Colonic mucosa (tissue), 4 donors: ENCODE results near the gene BRMS1. TPM values are rescaled to one million over a fixed set of nuclear protein-coding genes. Genes with fewer than 3 reads are reported as not detected.

ENCODE experiments used
- DNase-seq: peaks from one replicate; pipeline ENCODE4 v3.0.0-alpha.2; 2020
- H3K27ac ChIP-seq: fragments of 200-600 bp; one replicate; pipeline ENCODE4 v1.8.0; 2021
- H3K27me3 ChIP-seq: fragments of 200-600 bp; one replicate; pipeline ENCODE4 v1.8.0; 2021
- H3K36me3 ChIP-seq: fragments of 200-600 bp; one replicate; pipeline ENCODE4 v1.8.0; 2021
- H3K4me1 ChIP-seq: fragments of 200-600 bp; one replicate; pipeline ENCODE4 v1.8.0; 2021; ENCODE audit warnings: mild to moderate bottlenecking
- H3K4me3 ChIP-seq: fragments of 200-600 bp; one replicate; pipeline ENCODE4 v1.8.0; 2021
- H3K9ac ChIP-seq, 2 donors: one replicate each; pipeline ENCODE4 v1.7.0; 2013; ENCODE audit warnings: control low read depth in 2 of 2, low read depth in 2 of 2, low read length in 2 of 2
- H3K9me3 ChIP-seq: fragments of 200-600 bp; one replicate; pipeline ENCODE4 v1.8.0; 2021
- CTCF ChIP-seq: fragments of 200-600 bp; IDR thresholded peaks from one replicate; pipeline ENCODE4 v1.8.0; 2022; ENCODE audit warnings: antibody characterized with exemption, mild to moderate bottlenecking
- intact Hi-C: fragments of 100-400 bp; cut with DNase I; formaldehyde crosslinking; loops from one replicate; pipeline ENCODE4 v1.14.1; 2022
- total RNA-seq, 2 donors: library from RNA; stranded (reverse); fragmentation: NEBNext Ultra II Directional in 1 of 2; extraction: Animal tissue kit (Norgen Biotek cat#: 25700) in 1 of 2; gene quantifications; one replicate each; pipeline ENCODE4 v1.2.1, GENCODE V29; 2021
- donor health status: healthy.
- donor health status: DM: no; HTN: no; CAD: no.
- donor health status: DM: no; HTN: no; CAD: no.

Gene BRMS1
- total RNA-seq, 2 donors from 2014 or later, result 31.1 to 64.6 TPM

GRCh38 chr11:66341502-66342126, 3.3 kb downstream of the BRMS1 start:
- no peaks in the 10 kb centered on the region for H3K27me3 ChIP-seq
- H3K9me3 ChIP-seq, result no peaks in the 10 kb centered on the region
- H3K9ac ChIP-seq, result no peak overlapping the region
- H3K4me1 ChIP-seq, result peaks cover 28% of the 10 kb centered on the region
- H3K36me3 ChIP-seq, result peaks cover 7% of the 10 kb centered on the region
- no peak for TF ChIP-seq CTCF
- H3K4me3 ChIP-seq, result no peak overlapping the region
- intact Hi-C loops, result no loop called here
- no peak overlapping the region for H3K27ac ChIP-seq
- DNase-seq, result no peak

DNA sequence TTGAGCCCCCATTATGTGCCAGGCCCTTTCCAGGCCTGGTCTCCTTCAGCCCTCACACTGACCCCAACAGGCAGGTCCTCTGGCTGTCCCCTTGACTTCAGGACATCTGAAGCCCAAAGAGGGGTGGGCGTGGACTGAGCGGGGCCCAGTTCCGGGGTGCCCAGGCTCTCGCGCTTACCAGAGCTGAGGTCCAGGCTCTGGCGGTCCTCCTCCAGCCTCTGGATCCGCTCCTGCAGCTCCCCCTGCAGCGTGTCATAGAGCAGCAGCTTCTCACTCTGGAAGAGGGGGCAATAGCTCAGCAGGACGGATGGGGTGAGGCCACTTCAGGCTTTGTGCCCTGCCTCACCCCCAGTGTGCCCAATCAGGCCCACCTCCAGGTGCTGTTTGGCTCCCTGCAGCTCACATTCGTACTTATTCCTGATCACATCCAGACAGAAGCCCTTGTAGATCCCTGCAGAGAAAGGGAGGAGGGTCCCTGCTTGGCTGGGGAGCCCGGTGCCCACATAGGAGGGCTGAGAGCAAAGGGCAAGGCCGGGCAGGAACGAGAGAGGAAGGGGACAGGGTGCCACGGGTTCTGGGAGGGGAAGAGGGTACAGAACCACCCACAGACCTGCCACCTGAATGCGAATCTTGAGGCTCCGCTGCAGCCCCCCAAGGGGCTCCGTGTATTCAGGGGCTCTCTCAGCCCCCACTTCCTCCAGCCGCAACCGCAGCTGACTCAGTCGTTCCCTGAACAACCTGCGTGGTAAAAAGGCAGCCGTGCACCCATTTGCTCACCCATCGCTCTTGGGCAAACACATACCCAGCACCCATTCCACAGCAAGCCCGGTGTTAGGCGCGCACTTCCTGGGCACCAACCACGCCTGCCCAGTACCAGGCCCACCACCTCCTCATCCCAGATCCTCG, 4.1 kb downstream of the BRMS1 start:
- H3K36me3 ChIP-seq, result peaks cover 7% of the 10 kb centered on the region
- DNase-seq, result no peak

DNA sequence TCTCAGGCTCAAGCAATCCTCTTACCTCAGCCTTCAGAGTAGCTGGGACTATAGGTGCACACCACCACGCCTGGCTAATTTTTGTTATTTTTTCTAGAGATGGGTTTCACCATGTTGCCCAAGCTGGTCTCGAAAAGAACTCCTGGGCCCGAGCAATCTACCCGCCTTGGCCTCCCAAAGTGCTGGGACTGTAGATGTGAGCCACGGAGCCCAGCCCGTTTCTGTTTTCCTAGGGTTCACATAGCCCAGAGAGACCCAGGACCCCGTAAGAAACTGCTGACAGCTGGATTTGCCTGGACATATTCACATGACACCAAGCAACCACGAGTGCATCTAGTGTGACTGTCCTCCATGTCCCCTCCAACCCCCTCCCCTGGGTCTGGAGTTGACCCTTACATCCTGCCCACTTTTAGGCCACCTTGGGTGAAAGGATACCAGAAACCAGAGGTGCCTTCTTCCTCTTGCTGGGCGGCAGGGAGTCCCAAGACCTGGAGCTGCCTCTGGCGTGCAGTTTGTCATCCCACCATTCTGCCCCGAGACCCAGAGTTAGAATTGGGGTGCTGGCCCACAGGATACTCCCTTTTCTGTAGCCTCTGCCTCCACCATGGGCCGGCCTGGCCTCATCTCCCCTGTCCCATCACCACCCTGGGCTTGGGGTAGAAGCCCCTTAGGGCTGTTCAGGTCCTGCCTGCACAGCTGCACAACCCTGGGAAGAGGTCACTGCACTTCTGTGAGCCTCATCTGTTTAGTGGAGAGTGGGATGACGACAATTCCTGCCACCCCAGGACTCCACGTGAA, 5.0 kb downstream of the BRMS1 start:
- H3K4me1 ChIP-seq, result peaks cover 25% of the 10 kb centered on the region
- H3K9ac ChIP-seq, result no peak overlapping the region
- intact Hi-C loops, result no loop called here

More for the DNA sequence above, 4.1 kb downstream of the BRMS1 start:
- TF ChIP-seq CTCF, result no peak
- Histone ChIP-seq H3K4me3 (no peak overlapping the region), H3K27me3 (no peaks in the 10 kb centered on the region), H3K9ac (no peak overlapping the region), H3K4me1 (peaks cover 24% of the 10 kb centered on the region), H3K9me3 (no peaks in the 10 kb centered on the region), H3K27ac (no peak overlapping the region)
- intact Hi-C loops, result no loop called here

DNA sequence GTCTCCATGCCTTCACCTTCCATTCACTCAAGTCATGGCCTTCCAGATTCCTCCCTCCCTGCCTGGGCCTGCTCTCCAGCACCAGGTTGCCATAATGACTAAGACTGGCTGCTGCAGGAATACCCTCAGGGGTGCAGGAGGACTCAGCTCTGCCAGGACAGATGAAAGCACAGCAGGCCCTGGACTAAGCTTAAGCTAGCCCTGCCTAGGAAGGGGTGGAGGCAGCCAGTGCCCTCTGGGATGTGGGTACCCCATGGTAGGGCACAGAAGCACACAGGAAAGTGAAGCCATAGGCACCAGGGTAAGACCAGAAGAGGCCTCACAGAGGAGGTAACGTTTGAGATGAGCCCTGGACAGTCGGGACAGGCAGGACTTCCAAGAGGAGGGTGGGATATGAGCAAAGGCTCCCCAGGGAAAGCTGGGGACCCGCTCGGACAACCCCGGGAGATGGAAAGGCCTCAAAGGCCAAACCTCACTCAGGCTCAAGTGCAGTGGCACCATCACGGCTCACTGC, 5.7 kb downstream of the BRMS1 start:
- Histone ChIP-seq H3K9me3 (no peaks in the 10 kb centered on the region), H3K27ac (no peak overlapping the region), H3K27me3 (no peaks in the 10 kb centered on the region), H3K36me3 (peaks cover 7% of the 10 kb centered on the region), H3K4me3 (no peak overlapping the region), H3K4me1 (peaks cover 23% of the 10 kb centered on the region), H3K9ac (no peak overlapping the region)
- no peak for DNase-seq
- TF ChIP-seq CTCF, result no peak
- intact Hi-C loops, result no loop called here

More for the DNA sequence above, 5.0 kb downstream of the BRMS1 start:
- H3K36me3 ChIP-seq, result peaks cover 7% of the 10 kb centered on the region
- H3K9me3 ChIP-seq, result no peaks in the 10 kb centered on the region
- H3K27me3 ChIP-seq, result no peaks in the 10 kb centered on the region
- no peak for TF ChIP-seq CTCF
- no peak for DNase-seq
- H3K4me3 ChIP-seq, result no peak overlapping the region
- H3K27ac ChIP-seq, result no peak overlapping the region
